Mucosa of rectum (tissue), 2 donors: Measurements from ENCODE around the gene BCAS3.
A peak's percentile ranks its signal among the peaks of the same experiment; 100 is the strongest.
"Not testable (repeated sequence)": the region's sequence is repeated elsewhere in the genome, so short reads cannot be mapped to it uniquely, and the experiment has no call there.

Experiments used
- H3K27ac ChIP-seq, 2 donors: one replicate each; pipeline ENCODE4 v1.7.0; 2013; ENCODE audit warnings: inconsistent platforms in 2 of 2, low read depth in 2 of 2, low read length in 2 of 2
- H3K27me3 ChIP-seq, 2 donors: one replicate each; pipeline ENCODE4 v1.7.0; 2013; ENCODE audit warnings: low read length in 2 of 2; ENCODE audit not compliant: control insufficient read depth in 2 of 2, insufficient read depth in 2 of 2
- H3K36me3 ChIP-seq, 2 donors: one replicate each; pipeline ENCODE4 v1.7.0; 2013; ENCODE audit warnings: low read length in 2 of 2; ENCODE audit not compliant: control insufficient read depth in 2 of 2, insufficient read depth in 2 of 2
- H3K4me1 ChIP-seq, 2 donors: one replicate each; pipeline ENCODE4 v1.7.0; 2013; ENCODE audit warnings: low read length in 2 of 2, mild to moderate bottlenecking in 1 of 2; ENCODE audit not compliant: control insufficient read depth in 2 of 2, insufficient read depth in 2 of 2
- H3K4me3 ChIP-seq, 2 donors: one replicate each; pipeline ENCODE4 v1.7.0; 2013; ENCODE audit warnings: low read length in 2 of 2
- H3K9ac ChIP-seq, 2 donors: one replicate each; pipeline ENCODE4 v1.7.0; 2013; ENCODE audit warnings: low read length in 2 of 2, low read depth in 1 of 2, mild to moderate bottlenecking in 1 of 2
- H3K9me3 ChIP-seq, 2 donors: one replicate each; pipeline ENCODE4 v1.7.0; 2013; ENCODE audit warnings: low read length in 2 of 2; ENCODE audit not compliant: control insufficient read depth in 2 of 2
- donor health status: healthy.
- donor health status: Normal muscosa, but diverticular disease.

The BCAS3 gene

DNA sequence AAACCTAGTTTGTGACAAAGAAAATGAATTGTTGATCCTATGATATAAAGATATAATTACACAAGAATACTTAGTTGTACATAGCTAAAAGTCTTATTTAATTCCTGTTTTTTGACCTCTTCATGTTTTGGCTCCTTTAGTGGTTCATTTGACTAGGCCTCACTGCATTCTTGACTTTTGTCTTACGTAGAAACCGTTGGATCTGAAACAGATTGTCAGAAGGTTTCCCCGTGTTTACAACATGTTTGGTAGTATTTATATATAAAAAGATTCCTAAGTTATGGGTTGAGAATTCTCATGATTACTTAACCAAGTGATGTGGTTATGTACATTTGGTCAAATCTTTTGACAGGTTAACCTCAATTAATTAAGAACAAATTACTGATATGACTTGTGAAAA lies 162.8 kb downstream of the BCAS3 start:
- no peaks in the 10 kb centered on the region for H3K27me3 ChIP-seq
- H3K4me3 ChIP-seq, result no peak overlapping the region
- no peak overlapping the region for H3K9ac ChIP-seq
- no peaks in the 10 kb centered on the region for H3K9me3 ChIP-seq
- H3K36me3 ChIP-seq, result no peaks in the 10 kb centered on the region
- no peak overlapping the region for H3K27ac ChIP-seq
- no peaks in the 10 kb centered on the region for H3K4me1 ChIP-seq

DNA sequence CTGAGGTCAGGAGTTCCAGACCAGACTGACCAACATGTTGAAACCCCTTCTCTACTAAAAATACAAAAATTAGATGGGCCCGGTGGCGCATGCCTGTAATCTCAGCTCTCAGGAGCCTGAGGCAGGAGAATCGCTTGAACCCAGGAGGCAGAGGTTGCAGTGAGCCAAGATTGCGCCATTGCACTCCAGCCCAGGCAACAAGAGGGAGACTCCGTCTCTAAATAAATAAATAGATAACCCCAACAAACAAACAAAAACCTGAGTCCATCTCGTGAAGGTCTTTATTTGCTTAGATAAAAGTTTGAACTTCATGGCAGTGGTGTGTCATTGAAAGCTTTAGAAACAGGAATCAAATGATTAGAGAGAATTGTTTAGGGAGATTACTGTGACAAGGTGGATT lies 167.4 kb downstream of the BCAS3 start:
- no peaks in the 10 kb centered on the region for H3K9me3 ChIP-seq
- H3K36me3 ChIP-seq, result no peaks in the 10 kb centered on the region
- no peak overlapping the region for H3K4me3 ChIP-seq
- no peak overlapping the region for H3K27ac ChIP-seq
- H3K9ac ChIP-seq, result no peak overlapping the region
- H3K4me1 ChIP-seq, result no peaks in the 10 kb centered on the region
- no peaks in the 10 kb centered on the region for H3K27me3 ChIP-seq

DNA sequence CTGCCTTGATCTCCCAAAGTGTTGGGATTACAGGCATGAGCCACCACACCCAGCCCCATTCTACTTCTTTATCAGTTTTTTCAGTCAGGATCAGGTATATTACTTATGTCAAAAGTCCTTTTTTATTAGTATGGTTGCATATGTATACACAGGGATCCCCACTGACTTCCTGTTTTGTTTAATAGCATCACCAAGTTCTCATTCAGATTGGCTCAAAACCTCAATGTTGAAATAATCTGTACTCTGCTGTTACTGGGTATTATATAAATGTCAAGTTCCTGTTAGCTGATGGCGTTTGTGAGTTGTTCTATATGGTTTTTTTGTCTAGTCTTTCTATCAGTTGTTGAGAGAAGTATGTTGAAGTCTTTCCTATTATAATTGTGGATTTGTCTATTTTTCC lies 168.5 kb downstream of the BCAS3 start:
- H3K27me3 ChIP-seq, result no peaks in the 10 kb centered on the region
- H3K4me1 ChIP-seq, result no peaks in the 10 kb centered on the region
- H3K27ac ChIP-seq, result no peak overlapping the region
- H3K9me3 ChIP-seq, result no peaks in the 10 kb centered on the region
- H3K4me3 ChIP-seq, result no peak overlapping the region
- H3K9ac ChIP-seq, result no peak overlapping the region
- no peaks in the 10 kb centered on the region for H3K36me3 ChIP-seq

DNA sequence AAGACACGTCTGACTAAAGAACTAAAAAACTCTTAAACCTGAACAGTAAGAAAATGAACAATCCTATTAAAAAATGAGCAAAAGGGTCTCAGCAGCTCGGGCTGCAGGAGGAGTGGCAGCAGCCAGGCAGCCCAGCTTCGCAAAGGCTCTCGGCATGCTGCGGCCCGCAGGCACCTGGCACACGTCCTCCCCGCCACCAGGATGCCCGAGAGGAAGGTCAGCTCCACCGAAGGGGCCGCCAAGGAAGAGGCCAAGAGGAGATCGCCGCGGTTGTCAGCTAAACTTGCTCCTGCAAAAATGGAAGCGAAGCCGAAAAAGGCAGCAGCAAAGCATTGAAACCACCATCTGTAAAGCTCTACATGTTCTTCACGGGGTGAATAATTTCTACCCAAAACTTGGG lies 173.5 kb downstream of the BCAS3 start:
- Histone ChIP-seq H3K4me1 (no peaks in the 10 kb centered on the region), H3K9ac (no peak overlapping the region), H3K36me3 (no peaks in the 10 kb centered on the region), H3K4me3 (no peak overlapping the region), H3K27ac (no peak overlapping the region), H3K27me3 (no peaks in the 10 kb centered on the region), H3K9me3 (no peaks in the 10 kb centered on the region)

DNA sequence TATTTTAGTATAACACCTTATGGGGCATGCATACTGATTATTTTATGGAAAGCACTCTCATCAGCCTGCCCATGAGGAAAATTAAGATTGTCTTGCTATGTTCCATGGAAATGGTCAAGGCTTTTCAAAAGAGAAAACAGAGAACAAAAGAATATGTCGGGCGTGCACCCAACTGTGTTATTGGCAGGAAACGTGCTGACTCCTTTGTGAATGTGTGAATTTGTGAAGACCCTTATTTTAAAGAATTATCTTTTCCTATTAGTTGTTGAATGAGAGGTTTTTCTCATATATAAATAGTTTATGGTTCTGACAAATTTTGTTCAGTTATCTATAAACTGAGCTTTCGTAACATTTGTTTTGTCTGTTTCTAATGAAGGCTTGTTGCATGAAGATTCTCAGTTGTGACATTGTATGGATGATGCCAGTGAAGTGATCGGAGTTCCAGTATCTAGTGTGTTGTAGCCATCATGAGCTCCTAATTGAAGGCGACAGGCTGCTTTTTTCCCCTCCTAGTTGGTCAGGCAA lies 180.0 kb downstream of the BCAS3 start:
- H3K4me3 ChIP-seq, result no peak overlapping the region

DNA sequence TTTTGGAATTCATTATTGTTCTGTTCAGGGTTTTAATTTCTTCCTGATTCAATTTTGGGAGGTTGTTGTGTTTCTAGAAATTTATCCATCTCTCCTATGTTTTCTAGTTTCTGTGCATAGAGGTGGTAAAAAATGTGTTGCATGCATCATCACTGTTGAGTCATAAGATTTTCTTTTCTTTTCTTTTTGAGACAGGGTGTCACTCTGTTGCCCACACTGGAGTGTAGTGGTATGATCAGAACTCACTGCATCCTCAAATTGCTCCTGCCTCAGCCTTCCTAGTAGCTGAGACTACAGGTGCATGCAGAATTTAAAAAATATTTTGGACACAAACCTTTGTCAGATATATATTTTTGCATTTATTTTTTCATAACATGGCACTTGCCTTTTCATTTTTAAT lies 184.8 kb downstream of the BCAS3 start:
- Histone ChIP-seq H3K9me3 (no peaks in the 10 kb centered on the region), H3K27ac (no peak overlapping the region), H3K9ac (no peak overlapping the region), H3K36me3 (no peaks in the 10 kb centered on the region), H3K27me3 (no peaks in the 10 kb centered on the region), H3K4me3 (no peak overlapping the region), H3K4me1 (no peaks in the 10 kb centered on the region)

More for the DNA sequence above, 180.0 kb downstream of the BCAS3 start:
- Histone ChIP-seq H3K27ac (no peak overlapping the region), H3K4me1 (no peaks in the 10 kb centered on the region), H3K36me3 (no peaks in the 10 kb centered on the region), H3K27me3 (no peaks in the 10 kb centered on the region), H3K9me3 (no peaks in the 10 kb centered on the region), H3K9ac (no peak overlapping the region)

DNA sequence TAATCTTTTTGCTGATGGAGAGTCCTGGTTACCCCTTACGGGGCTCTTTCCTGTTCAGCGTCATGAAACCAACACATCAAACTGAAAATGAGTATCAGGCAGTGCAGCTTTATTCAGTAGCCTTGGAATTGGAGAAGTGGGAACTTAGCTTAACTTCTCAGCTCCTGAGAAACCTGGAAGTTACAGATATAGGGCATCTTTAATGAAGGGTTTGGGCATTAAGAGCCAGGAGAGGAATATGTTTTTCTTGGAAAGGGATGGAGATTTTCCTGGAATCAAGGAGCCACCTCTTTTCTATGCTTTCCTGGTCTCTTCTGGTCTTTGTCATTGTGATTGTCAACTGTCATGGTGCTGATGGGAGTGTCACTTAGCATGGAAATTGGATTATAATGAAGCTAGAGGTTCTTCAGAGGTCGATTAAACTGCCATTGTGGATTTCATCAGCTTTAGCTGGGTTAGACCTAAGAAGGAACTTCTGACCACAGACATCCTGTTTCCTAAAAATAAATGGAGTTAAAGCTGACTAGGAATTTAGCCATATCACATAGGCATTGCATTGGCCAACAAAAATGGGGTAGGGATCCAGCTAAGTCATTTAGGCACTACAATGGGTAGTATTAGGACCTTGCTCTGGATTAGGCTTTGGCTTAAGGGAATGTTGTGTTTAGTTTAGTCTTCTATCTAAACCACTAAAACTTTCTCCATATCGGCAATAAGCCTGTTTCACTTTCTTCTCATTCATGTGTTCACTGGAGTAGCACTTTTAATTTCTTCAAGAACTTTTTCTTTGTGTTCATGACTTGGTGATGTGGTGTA lies 186.4 kb downstream of the BCAS3 start:
- Histone ChIP-seq H3K27ac (no peak overlapping the region), H3K27me3 (no peaks in the 10 kb centered on the region), H3K36me3 (no peaks in the 10 kb centered on the region), H3K9me3 (no peaks in the 10 kb centered on the region), H3K4me3 (no peak overlapping the region), H3K9ac (no peak overlapping the region), H3K4me1 (no peaks in the 10 kb centered on the region)

DNA sequence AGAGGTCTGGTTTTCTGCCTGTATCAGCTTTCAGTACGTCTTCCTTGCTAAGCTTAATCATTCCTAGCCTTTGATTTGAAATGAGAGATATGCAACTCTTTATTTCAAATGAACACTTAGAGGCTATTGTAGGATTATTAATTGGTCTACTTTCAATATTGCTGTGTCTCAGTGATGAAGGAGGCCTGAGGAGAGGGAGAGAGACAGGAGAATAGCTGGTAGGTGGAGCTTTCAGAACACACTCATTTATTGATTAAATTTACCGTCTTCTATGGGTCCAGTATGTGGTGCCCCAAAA lies 187.0 kb downstream of the BCAS3 start:
- Histone ChIP-seq H3K4me1 (no peaks in the 10 kb centered on the region), H3K27me3 (no peaks in the 10 kb centered on the region), H3K36me3 (no peaks in the 10 kb centered on the region), H3K9ac (no peak overlapping the region), H3K9me3 (no peaks in the 10 kb centered on the region), H3K27ac (no peak overlapping the region), H3K4me3 (no peak overlapping the region)

DNA sequence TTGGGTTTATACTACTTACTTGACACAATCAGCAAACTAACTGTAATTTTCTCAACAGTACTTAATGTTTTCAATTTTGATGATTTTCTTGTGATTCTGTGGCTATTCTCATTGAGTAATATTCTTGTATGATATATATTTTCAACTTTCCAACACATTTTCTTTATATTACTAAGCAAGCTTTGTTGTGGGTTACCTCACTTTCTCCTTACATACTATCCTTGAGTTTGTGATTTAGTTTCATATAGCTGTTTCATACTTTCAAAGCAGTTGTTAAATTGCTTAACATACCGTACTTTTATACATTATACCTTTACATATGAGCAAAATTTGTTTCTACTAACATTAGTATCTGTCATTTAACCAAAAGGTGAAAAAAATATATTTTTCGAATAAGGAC lies 197.1 kb downstream of the BCAS3 start:
- Histone ChIP-seq H3K9me3 (no peaks in the 10 kb centered on the region), H3K9ac (no peak overlapping the region), H3K4me3 (no peak overlapping the region), H3K36me3 (no peaks in the 10 kb centered on the region), H3K4me1 (no peaks in the 10 kb centered on the region), H3K27me3 (no peaks in the 10 kb centered on the region), H3K27ac (no peak overlapping the region)

DNA sequence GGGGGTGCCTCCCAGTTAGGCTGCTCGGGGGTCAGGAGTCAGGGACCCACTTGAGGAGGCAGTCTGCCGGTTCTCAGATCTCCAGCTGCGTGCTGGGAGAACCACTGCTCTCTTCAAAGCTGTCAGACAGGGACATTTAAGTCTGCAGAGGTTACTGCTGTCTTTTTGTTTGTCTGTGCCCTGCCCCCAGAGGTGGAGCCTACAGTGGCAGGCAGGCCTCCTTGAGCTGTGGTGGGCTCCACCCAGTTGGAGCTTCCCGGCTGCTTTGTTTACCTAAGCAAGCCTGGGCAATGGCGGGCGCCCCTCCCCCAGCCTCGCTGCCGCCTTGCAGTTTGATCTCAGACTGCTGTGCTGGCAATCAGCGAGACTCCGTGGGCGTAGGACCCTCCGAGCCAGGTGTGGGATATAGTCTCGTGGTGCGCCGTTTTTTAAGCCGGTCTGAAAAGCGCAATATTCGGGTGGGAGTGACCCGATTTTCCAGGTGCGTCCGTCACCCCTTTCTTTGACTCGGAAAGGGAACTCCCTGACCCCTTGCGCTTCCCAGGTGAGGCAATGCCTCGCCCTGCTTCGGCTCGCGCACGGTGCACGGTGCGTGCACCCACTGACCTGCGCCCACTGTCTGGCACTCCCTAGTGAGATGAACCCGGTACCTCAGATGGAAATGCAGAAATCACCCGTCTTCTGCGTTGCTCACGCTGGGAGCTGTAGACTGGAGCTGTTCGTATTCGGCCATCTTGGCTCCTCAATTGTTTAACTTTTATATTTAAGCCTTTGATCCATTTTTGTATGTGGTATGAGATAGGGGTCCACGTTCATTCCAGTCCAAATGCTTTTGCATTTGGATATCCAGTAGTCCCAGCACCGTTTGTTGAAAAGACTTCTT lies 209.3 kb downstream of the BCAS3 start:
- H3K9me3 ChIP-seq, H3K36me3 ChIP-seq, H3K9ac ChIP-seq, H3K4me1 ChIP-seq, H3K27me3 ChIP-seq, H3K27ac ChIP-seq: not testable (repeated sequence)
- H3K4me3 ChIP-seq, result peak overlapping the region; percentile 58
